Loucy (cell line): ENCODE results near the gene EFNA5.

Source experiments
- EZH2phosphoT487 ChIP-seq: fragments of 200-600 bp; IDR thresholded peaks from 2 replicates; pipeline ENCODE4 v1.6.1; 2018; ENCODE audit warnings: antibody characterized with exemption, mild to moderate bottlenecking, moderate library complexity, borderline replicate concordance
- TF ChIP-seq, protein P1 (sequence below): fragments of 200-600 bp; sonication (generic); conservative IDR thresholded peaks from 2 replicates; pipeline ENCODE4 v1.5.1; 2014; ENCODE audit warnings: mild to moderate bottlenecking, antibody characterized with exemption, low read length

DNA sequence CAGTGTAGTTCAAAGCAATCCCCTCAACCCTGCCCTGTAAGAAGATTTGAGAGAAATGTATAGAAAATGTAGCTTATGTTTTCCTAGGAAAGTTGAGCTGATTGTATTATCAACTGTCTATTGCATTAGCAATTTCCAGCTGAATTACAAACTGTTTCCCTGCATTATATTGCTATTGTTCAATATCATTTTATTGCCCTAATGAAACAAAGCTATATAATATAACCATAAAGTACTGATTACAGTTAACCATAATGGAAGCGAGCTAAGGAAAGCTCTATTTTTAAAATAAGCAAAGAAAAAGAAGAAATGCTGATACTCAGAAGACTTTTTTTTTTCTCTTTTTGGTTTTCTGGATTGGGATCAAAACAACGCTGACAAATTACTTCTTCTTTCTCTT, 228.3 kb downstream of the EFNA5 start:
- TF ChIP-seq EZH2phosphoT487: no peak
- TF ChIP-seq, protein P1, sequence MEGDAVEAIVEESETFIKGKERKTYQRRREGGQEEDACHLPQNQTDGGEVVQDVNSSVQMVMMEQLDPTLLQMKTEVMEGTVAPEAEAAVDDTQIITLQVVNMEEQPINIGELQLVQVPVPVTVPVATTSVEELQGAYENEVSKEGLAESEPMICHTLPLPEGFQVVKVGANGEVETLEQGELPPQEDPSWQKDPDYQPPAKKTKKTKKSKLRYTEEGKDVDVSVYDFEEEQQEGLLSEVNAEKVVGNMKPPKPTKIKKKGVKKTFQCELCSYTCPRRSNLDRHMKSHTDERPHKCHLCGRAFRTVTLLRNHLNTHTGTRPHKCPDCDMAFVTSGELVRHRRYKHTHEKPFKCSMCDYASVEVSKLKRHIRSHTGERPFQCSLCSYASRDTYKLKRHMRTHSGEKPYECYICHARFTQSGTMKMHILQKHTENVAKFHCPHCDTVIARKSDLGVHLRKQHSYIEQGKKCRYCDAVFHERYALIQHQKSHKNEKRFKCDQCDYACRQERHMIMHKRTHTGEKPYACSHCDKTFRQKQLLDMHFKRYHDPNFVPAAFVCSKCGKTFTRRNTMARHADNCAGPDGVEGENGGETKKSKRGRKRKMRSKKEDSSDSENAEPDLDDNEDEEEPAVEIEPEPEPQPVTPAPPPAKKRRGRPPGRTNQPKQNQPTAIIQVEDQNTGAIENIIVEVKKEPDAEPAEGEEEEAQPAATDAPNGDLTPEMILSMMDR: no peak
